Caco-2 (cell line): ENCODE results near the gene ATP8B1. TPM values are rescaled to one million over a fixed set of nuclear protein-coding genes. Genes with fewer than 3 reads are reported as not detected.

Experiments
- BruUV-seq: library from RNA; stranded (reverse); fragments of 400-500 nt; replicated peaks from 2 replicates; lab custom pipeline; 2021; lab: Mats Ljungman, UMichigan
- CTCF ChIA-PET: fragments of 300-600 bp; sonication (Branson Sonifier 250); formaldehyde crosslinking; loops from one replicate; lab custom pipeline; 2022; ENCODE audit warnings: antibody characterized with exemption; lab: Charles Lee
- POLR2A ChIA-PET: fragments of 300-600 bp; sonication (Branson Sonifier 250); formaldehyde crosslinking; loops from one replicate; lab custom pipeline; 2022; ENCODE audit warnings: antibody characterized with exemption; lab: Charles Lee
- DNase-seq, 2 experiments: peaks; one replicate each; pipeline versions ENCODE4 v3.0.0 to v3.0.0-alpha.2; 2020 to 2022
- H3K27me3 ChIP-seq: replicated peaks from 2 replicates; pipeline ENCODE4 v1.6.0; 2011; ENCODE audit warnings: low read length; ENCODE audit not compliant: control insufficient read depth, insufficient read depth
- H3K36me3 ChIP-seq: 2 replicates; pipeline ENCODE4 v1.5.1; 2011; ENCODE audit warnings: low read length; ENCODE audit not compliant: control insufficient read depth, insufficient read depth
- H3K4me1 ChIP-seq: fragments of 250-450 bp; sonication (Bioruptor Pico); 2 replicates; pipeline ENCODE4 v1.5.1; 2020; ENCODE audit warnings: mild to moderate bottlenecking
- H3K4me3 ChIP-seq: 2 replicates; pipeline ENCODE4 v1.5.1; 2011; ENCODE audit warnings: low read depth, mild to moderate bottlenecking, control low read depth, low read length
- H3K9me3 ChIP-seq: fragments of 250-450 bp; sonication (Bioruptor Pico); 2 replicates; pipeline ENCODE4 v1.5.1; 2020; ENCODE audit warnings: mild to moderate bottlenecking, moderate library complexity
- H3K27ac Mint-ChIP-seq: one replicate; pipeline ENCODE4 v1.8.0; 2022; ENCODE audit warnings: mixed read lengths; ENCODE audit not compliant: unreplicated experiment
- H3K27me3 Mint-ChIP-seq: one replicate; pipeline ENCODE4 v1.8.0; 2022; ENCODE audit warnings: mixed read lengths; ENCODE audit not compliant: insufficient read depth, unreplicated experiment
- H3K36me3 Mint-ChIP-seq: one replicate; pipeline ENCODE4 v1.8.0; 2022; ENCODE audit warnings: mild to moderate bottlenecking, mixed read lengths; ENCODE audit not compliant: insufficient read depth, unreplicated experiment
- H3K4me1 Mint-ChIP-seq: one replicate; pipeline ENCODE4 v1.8.0; 2022; ENCODE audit warnings: low read depth, mixed read lengths; ENCODE audit not compliant: unreplicated experiment
- H3K4me3 Mint-ChIP-seq: one replicate; pipeline ENCODE4 v1.8.0; 2022; ENCODE audit warnings: mild to moderate bottlenecking, moderate library complexity, mixed read lengths; ENCODE audit not compliant: unreplicated experiment
- H3K9me3 Mint-ChIP-seq: one replicate; pipeline ENCODE4 v1.8.0; 2022; ENCODE audit warnings: mixed read lengths; ENCODE audit not compliant: unreplicated experiment
- CTCF ChIP-seq, 2 experiments: fragments of 200-600 bp in 1 of 2; IDR thresholded peaks; 1 replicate in 1 of 2; 2 replicates in 1 of 2; pipeline versions ENCODE4 v1.5.1 to v1.8.0; 2011 to 2022; ENCODE audit warnings: antibody characterized with exemption in 1 of 2, control low read depth in 1 of 2, inconsistent platforms in 1 of 2, low read depth in 1 of 2, low read length in 1 of 2, mild to moderate bottlenecking in 1 of 2, moderate library complexity in 1 of 2; ENCODE audit not compliant: insufficient read depth in 1 of 2, severe bottlenecking in 1 of 2, unreplicated experiment in 1 of 2
- intact Hi-C: fragments of 100-400 bp; cut with micrococcal nuclease; formaldehyde crosslinking; loops from one replicate; pipeline ENCODE4 v1.10.0; 2022; ENCODE audit not compliant: unreplicated experiment
- total RNA-seq: library from RNA; stranded (reverse); gene quantifications from 2 replicates; pipeline ENCODE4 v1.2.3, GENCODE V29; 2022

Gene ATP8B1
- total RNA-seq, 1 experiment from 2014 or later = 31.6 TPM

DNA sequence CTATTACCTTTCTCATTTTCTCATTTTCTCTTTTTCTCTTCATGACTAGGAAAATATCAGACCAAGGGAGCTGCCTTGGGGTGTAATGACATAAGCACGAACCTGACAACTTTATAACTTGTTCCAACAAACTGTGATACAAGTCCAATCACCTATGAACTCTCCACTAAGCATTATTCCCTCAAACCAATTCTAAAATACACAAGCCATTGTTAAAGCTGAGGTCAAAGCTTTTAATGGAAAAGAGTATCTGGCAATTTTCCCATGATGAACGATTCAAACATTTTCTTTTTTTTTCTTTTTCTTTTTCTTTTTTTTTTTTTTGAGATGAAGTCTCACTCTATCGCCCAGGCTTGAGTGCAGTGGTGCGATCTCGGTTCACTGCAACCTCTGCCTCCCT is 133.1 kb downstream of the ATP8B1 start:
- no TSS peak for BruUV-seq
- H3K36me3 Mint-ChIP-seq = peaks cover 40% of the 10 kb centered on the region
- H3K4me1 Mint-ChIP-seq = no peaks in the 10 kb centered on the region
- H3K27me3 ChIP-seq = no peaks in the 10 kb centered on the region
- H3K4me1 ChIP-seq = no peaks in the 10 kb centered on the region
- intact Hi-C loops = no loop called here
- TF ChIP-seq CTCF (IDR thresholded peaks at IDR 0.05; ENCODE audit: insufficient read depth in 1 of 2, low read depth in 1 of 2, low read length in 1 of 2, severe bottlenecking in 1 of 2, unreplicated experiment in 1 of 2) = no peak
- H3K4me3 ChIP-seq = no peak overlapping the region
- H3K36me3 ChIP-seq = no peaks in the 10 kb centered on the region; the same call in 1 of the 2 replicates
- no peak overlapping the region for H3K27ac Mint-ChIP-seq
- H3K9me3 Mint-ChIP-seq = no peaks in the 10 kb centered on the region
- ChIA-PET CTCF (no interaction called here), POLR2A (no interaction called here)
- no peaks in the 10 kb centered on the region for H3K9me3 ChIP-seq
- no peaks in the 10 kb centered on the region for H3K27me3 Mint-ChIP-seq
- DNase-seq = no peak
- H3K4me3 Mint-ChIP-seq = no peak overlapping the region

DNA sequence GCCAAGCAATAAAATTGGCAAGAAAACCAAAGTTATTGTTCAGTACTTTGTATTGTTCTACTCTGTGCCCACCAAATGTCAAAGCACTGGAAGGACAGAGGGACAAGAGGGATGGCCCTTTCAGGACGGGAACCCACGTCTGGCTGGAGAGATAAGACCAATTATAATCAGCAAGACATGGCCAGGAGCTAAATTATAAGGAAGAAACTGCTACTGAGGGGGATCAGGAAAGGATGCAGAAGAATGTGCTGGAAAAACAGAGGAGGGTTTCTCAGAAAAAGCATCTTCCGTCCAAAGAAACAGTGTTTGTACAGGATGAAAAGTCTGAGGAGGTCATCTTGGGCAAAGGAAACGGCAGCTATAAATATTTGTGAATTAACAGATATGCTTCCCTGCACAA is 135.1 kb downstream of the ATP8B1 start:
- ChIA-PET POLR2A (no interaction called here), CTCF (no interaction called here)
- intact Hi-C loops = no loop called here
- Histone ChIP-seq H3K27me3 (no peaks in the 10 kb centered on the region), H3K4me1 (no peaks in the 10 kb centered on the region), H3K36me3 (no peaks in the 10 kb centered on the region; the same call in 1 of the 2 replicates), H3K9me3 (no peaks in the 10 kb centered on the region), H3K4me3 (no peak overlapping the region)
- no peak overlapping the region for H3K27ac Mint-ChIP-seq
- TF ChIP-seq CTCF (IDR thresholded peaks at IDR 0.05; ENCODE audit: insufficient read depth in 1 of 2, low read depth in 1 of 2, low read length in 1 of 2, severe bottlenecking in 1 of 2, unreplicated experiment in 1 of 2) = no peak
- peaks cover 48% of the 10 kb centered on the region for H3K36me3 Mint-ChIP-seq
- no peaks in the 10 kb centered on the region for H3K9me3 Mint-ChIP-seq
- no peaks in the 10 kb centered on the region for H3K27me3 Mint-ChIP-seq
- no TSS peak for BruUV-seq
- H3K4me3 Mint-ChIP-seq = no peak overlapping the region
- no peak for DNase-seq
- H3K4me1 Mint-ChIP-seq = no peaks in the 10 kb centered on the region

DNA sequence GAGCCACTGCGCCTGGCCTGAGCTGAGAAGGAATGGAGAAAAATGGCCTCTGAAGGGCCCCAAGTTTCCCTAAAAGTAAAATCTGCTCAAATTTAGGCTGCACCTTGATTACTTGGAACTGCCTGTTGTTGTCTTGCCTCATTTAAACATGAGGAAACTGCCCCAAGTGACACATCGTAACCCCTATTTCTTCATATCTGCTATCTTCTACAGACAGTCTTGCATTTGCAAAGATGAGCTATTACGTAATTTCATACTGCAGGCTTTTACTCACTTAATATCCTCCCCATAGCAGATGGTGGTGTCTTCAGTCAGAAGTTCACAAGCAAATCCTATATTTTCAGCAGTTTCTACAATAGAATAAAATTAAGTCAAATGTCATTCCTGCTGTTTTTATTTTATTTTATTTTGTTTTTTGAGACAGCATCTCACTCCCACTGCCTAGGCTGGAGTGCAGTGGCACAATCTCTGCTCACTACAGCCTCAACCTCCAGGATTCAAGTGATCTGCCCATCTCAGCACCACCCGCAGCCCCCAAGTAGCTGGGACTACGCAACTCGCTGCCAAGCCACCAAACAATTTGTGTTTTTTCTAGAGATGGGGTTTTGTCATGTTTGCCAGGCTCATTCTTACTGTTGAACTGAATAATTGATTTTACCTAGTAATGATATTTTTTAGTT is 136.2 kb downstream of the ATP8B1 start:
- no peak overlapping the region for H3K27ac Mint-ChIP-seq
- intact Hi-C loops = no loop called here
- H3K27me3 Mint-ChIP-seq = no peaks in the 10 kb centered on the region
- ChIA-PET CTCF (no interaction called here), POLR2A (no interaction called here)
- no peaks in the 10 kb centered on the region for H3K4me1 ChIP-seq
- no peak overlapping the region for H3K4me3 Mint-ChIP-seq
- no peaks in the 10 kb centered on the region; the same call in 1 of the 2 replicates for H3K36me3 ChIP-seq
- H3K4me1 Mint-ChIP-seq = no peaks in the 10 kb centered on the region
- no peak for DNase-seq
- TF ChIP-seq CTCF (IDR thresholded peaks at IDR 0.05; ENCODE audit: insufficient read depth in 1 of 2, low read depth in 1 of 2, low read length in 1 of 2, severe bottlenecking in 1 of 2, unreplicated experiment in 1 of 2) = no peak
- H3K36me3 Mint-ChIP-seq = peaks cover 48% of the 10 kb centered on the region
- no peak overlapping the region for H3K4me3 ChIP-seq
- H3K9me3 Mint-ChIP-seq = no peaks in the 10 kb centered on the region
- BruUV-seq = no TSS peak
- no peaks in the 10 kb centered on the region for H3K27me3 ChIP-seq
- H3K9me3 ChIP-seq = no peaks in the 10 kb centered on the region
